ENCODE results near the gene TLR6.

GRCh38 chr4:38800961-38801450 is 55.6 kb downstream of the TLR6 start:
- no peak for TF ChIP-seq YY1 (IDR thresholded peaks at IDR 0.05; ENCODE audit: insufficient read depth, insufficient read length)
- no peak for TF ChIP-seq SUZ12 (IDR thresholded peaks at IDR 0.05; ENCODE audit: extremely low read depth, insufficient read depth, insufficient read length)
- TF ChIP-seq ZNF274 (IDR thresholded peaks at IDR 0.05; ENCODE audit: low read depth, low read length) = no peak
